Measurements from ENCODE around the gene PPM1L.

DNA sequence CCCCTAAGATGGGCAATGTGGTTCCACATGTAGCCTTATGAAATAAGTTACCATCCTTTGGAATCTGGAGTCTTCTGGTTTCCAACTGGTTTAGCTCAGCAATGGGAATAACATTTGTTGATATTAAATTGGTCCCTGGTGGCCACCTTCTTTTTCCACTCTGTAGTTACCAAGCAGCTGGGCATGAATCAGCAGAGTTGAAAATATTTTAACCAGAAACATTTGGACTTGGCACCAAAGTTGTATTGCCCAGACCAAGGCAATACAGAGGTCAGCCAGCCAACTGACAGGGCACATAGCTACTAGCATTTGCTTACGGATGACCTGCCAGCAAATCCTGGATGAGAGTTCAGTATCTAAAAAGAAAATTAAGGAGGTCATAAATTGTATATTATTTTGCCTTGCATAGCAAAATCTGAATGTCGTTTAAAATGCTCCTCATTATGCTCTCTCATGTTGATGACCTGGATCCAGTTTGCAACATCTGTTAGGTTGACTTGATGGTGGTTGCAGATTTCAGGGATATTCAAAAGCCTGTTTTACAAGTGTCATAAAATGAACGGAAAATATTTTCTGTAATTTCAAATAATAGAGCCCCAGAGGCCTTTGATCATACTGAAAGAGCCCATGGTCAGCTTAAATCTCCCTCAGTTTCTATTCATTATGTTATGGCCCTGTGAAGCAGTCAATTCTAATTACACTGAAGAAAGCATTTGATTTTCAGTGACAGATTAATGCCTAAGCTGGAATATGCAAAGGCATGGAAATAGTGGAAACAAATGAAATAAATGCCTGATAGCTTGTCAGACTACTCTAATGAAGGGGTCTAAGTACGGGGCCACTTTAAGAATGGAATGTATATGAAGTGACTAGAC lies 54.6 kb downstream of the PPM1L start:
- no peak for TF ChIP-seq GLIS3 (CRISPR knock-in tag; IDR thresholded peaks at IDR 0.05)
- TF ChIP-seq ZFP3 (CRISPR knock-in tag; IDR thresholded peaks at IDR 0.05) = no peak
- TF ChIP-seq, protein P1, sequence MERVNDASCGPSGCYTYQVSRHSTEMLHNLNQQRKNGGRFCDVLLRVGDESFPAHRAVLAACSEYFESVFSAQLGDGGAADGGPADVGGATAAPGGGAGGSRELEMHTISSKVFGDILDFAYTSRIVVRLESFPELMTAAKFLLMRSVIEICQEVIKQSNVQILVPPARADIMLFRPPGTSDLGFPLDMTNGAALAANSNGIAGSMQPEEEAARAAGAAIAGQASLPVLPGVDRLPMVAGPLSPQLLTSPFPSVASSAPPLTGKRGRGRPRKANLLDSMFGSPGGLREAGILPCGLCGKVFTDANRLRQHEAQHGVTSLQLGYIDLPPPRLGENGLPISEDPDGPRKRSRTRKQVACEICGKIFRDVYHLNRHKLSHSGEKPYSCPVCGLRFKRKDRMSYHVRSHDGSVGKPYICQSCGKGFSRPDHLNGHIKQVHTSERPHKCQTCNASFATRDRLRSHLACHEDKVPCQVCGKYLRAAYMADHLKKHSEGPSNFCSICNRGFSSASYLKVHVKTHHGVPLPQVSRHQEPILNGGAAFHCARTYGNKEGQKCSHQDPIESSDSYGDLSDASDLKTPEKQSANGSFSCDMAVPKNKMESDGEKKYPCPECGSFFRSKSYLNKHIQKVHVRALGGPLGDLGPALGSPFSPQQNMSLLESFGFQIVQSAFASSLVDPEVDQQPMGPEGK (CRISPR knock-in tag; IDR thresholded peaks at IDR 0.05; ENCODE audit: borderline replicate concordance) = no peak
- no peak for TF ChIP-seq ISL1 (CRISPR knock-in tag; IDR thresholded peaks at IDR 0.05)
- TF ChIP-seq ZNF8 (CRISPR knock-in tag; IDR thresholded peaks at IDR 0.05) = no peak
- TF ChIP-seq, protein P2, sequence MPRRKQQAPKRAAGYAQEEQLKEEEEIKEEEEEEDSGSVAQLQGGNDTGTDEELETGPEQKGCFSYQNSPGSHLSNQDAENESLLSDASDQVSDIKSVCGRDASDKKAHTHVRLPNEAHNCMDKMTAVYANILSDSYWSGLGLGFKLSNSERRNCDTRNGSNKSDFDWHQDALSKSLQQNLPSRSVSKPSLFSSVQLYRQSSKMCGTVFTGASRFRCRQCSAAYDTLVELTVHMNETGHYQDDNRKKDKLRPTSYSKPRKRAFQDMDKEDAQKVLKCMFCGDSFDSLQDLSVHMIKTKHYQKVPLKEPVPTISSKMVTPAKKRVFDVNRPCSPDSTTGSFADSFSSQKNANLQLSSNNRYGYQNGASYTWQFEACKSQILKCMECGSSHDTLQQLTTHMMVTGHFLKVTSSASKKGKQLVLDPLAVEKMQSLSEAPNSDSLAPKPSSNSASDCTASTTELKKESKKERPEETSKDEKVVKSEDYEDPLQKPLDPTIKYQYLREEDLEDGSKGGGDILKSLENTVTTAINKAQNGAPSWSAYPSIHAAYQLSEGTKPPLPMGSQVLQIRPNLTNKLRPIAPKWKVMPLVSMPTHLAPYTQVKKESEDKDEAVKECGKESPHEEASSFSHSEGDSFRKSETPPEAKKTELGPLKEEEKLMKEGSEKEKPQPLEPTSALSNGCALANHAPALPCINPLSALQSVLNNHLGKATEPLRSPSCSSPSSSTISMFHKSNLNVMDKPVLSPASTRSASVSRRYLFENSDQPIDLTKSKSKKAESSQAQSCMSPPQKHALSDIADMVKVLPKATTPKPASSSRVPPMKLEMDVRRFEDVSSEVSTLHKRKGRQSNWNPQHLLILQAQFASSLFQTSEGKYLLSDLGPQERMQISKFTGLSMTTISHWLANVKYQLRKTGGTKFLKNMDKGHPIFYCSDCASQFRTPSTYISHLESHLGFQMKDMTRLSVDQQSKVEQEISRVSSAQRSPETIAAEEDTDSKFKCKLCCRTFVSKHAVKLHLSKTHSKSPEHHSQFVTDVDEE (CRISPR knock-in tag; IDR thresholded peaks at IDR 0.05) = no peak
- TF ChIP-seq OSR1 (CRISPR knock-in tag; IDR thresholded peaks at IDR 0.05) = no peak
- no peak for TF ChIP-seq BACH2 (CRISPR knock-in tag; IDR thresholded peaks at IDR 0.05; ENCODE audit: borderline replicate concordance)
- TF ChIP-seq TOX (CRISPR knock-in tag; IDR thresholded peaks at IDR 0.05; ENCODE audit: borderline replicate concordance) = no peak
- TF ChIP-seq ARNTL (CRISPR knock-in tag; IDR thresholded peaks at IDR 0.05; ENCODE audit: borderline replicate concordance, low read depth) = no peak
- TF ChIP-seq CREB5 (CRISPR knock-in tag; IDR thresholded peaks at IDR 0.05; ENCODE audit: low read depth) = no peak

Data from SK-N-SH treated with all-trans-retinoic acid at 6 μM for 48 hours (cell line).